ENCODE results near the gene THADA.

Gene THADA

DNA sequence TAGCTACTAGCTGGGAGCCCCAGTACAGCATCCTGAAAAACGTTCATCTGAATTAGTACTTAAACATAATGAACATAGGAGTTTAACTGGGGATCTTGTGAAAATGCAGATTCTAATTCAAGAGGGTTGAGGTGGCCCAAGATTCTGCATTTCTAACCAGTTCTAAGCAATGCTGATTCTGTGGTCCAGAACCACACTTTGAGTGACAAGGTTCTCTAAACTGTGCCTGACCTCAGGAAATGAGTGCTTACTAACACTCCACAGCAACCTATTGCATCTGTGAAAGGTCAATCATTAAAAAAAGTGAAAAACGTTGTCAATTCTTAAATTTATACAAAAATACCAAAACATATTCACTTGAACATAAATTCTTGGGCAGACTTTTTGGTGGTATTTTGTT, 212.3 kb downstream of the THADA start:
- no peak overlapping the region for H3K4me3 ChIP-seq (ENCODE audit: low read depth, low read length)
- TF ChIP-seq, protein P1, sequence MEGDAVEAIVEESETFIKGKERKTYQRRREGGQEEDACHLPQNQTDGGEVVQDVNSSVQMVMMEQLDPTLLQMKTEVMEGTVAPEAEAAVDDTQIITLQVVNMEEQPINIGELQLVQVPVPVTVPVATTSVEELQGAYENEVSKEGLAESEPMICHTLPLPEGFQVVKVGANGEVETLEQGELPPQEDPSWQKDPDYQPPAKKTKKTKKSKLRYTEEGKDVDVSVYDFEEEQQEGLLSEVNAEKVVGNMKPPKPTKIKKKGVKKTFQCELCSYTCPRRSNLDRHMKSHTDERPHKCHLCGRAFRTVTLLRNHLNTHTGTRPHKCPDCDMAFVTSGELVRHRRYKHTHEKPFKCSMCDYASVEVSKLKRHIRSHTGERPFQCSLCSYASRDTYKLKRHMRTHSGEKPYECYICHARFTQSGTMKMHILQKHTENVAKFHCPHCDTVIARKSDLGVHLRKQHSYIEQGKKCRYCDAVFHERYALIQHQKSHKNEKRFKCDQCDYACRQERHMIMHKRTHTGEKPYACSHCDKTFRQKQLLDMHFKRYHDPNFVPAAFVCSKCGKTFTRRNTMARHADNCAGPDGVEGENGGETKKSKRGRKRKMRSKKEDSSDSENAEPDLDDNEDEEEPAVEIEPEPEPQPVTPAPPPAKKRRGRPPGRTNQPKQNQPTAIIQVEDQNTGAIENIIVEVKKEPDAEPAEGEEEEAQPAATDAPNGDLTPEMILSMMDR (conservative IDR thresholded peaks at IDR 0.05; ENCODE audit: low read depth, low read length) = no peak
- no peak for DNase-seq (ENCODE audit: low read depth)

GRCh38 chr2:43379494-43379893, 216.3 kb downstream of the THADA start:
- TF ChIP-seq, protein P1 (conservative IDR thresholded peaks at IDR 0.05; ENCODE audit: low read depth, low read length) = no peak
- H3K4me3 ChIP-seq (ENCODE audit: low read depth, low read length) = no peak overlapping the region
- peak; percentile 24 for DNase-seq (ENCODE audit: low read depth)

- TF ChIP-seq, protein P1 (conservative IDR thresholded peaks at IDR 0.05; ENCODE audit: low read depth, low read length) = no peak
- H3K4me3 ChIP-seq (ENCODE audit: low read depth, low read length) = no peak overlapping the region
- no peak for DNase-seq (ENCODE audit: low read depth)
Observed at GRCh38 chr2:43377327-43377726, 218.5 kb downstream of the THADA start.

GRCh38 chr2:43376523-43377198, 219.2 kb downstream of the THADA start:
- TF ChIP-seq, protein P1 (conservative IDR thresholded peaks at IDR 0.05; ENCODE audit: low read depth, low read length) = no peak
- H3K4me3 ChIP-seq (ENCODE audit: low read depth, low read length) = no peak overlapping the region
- no peak for DNase-seq (ENCODE audit: low read depth)

GRCh38 chr2:43375746-43376522, 219.9 kb downstream of the THADA start:
- H3K4me3 ChIP-seq (ENCODE audit: low read depth, low read length) = no peak overlapping the region
- no peak for DNase-seq (ENCODE audit: low read depth)
- TF ChIP-seq, protein P1 (conservative IDR thresholded peaks at IDR 0.05; ENCODE audit: low read depth, low read length) = no peak

- H3K4me3 ChIP-seq (ENCODE audit: low read depth, low read length) = no peak overlapping the region
- no peak for DNase-seq (ENCODE audit: low read depth)
- TF ChIP-seq, protein P1 (conservative IDR thresholded peaks at IDR 0.05; ENCODE audit: low read depth, low read length) = no peak
Observed at GRCh38 chr2:43372416-43373081, 223.3 kb downstream of the THADA start.
